SK-N-SH (cell line): ENCODE data around the gene PCDHB8.
"Not testable (repeated sequence)": the region's sequence is repeated elsewhere in the genome, so short reads cannot be mapped to it uniquely, and the experiment has no call there.

Experiments
- CTCF ChIP-seq: fragments of 200-600 bp; sonication (generic); IDR thresholded peaks from 2 replicates; pipeline ENCODE4 v1.6.1; 2017; ENCODE audit warnings: antibody characterized with exemption, mild to moderate bottlenecking, moderate library complexity
- EZH2phosphoT487 ChIP-seq: fragments of 200-600 bp; sonication (generic); IDR thresholded peaks from 2 replicates; pipeline ENCODE4 v1.6.1; 2017; ENCODE audit warnings: low read depth, mixed run types, mild to moderate bottlenecking, antibody characterized with exemption, moderate library complexity, borderline replicate concordance
- FOXM1 ChIP-seq: IDR thresholded peaks from 2 replicates; pipeline ENCODE4 v1.4.0; 2012; ENCODE audit warnings: low read depth, mild to moderate bottlenecking
- GABPA ChIP-seq: IDR thresholded peaks from 2 replicates; pipeline ENCODE4 v1.4.0; 2012; ENCODE audit warnings: low read depth, mild to moderate bottlenecking
- JUND ChIP-seq: IDR thresholded peaks from 2 replicates; pipeline ENCODE4 v1.4.0; 2012
- POLR2AphosphoS5 ChIP-seq: IDR thresholded peaks from 2 replicates; pipeline ENCODE4 v1.6.1; 2012; ENCODE audit warnings: low read depth, low read length
- REST ChIP-seq: IDR thresholded peaks from 2 replicates; pipeline ENCODE4 v1.6.1; 2012; ENCODE audit warnings: mild to moderate bottlenecking, low read depth, low read length, moderate library complexity
- RFX5 ChIP-seq: IDR thresholded peaks from 2 replicates; pipeline ENCODE4 v1.6.1; 2012; ENCODE audit warnings: mild to moderate bottlenecking, improper control_type of control experiment, low read length
- RXRA ChIP-seq: IDR thresholded peaks from 2 replicates; pipeline ENCODE4 v1.4.0; 2012; ENCODE audit warnings: low read depth, mild to moderate bottlenecking, borderline replicate concordance
- SIN3A ChIP-seq: IDR thresholded peaks from 2 replicates; pipeline ENCODE4 v1.6.1; 2012; ENCODE audit warnings: low read depth, mild to moderate bottlenecking, low read length, moderate library complexity, borderline replicate concordance
- TAF1 ChIP-seq: IDR thresholded peaks from 2 replicates; pipeline ENCODE4 v1.6.1; 2012; ENCODE audit warnings: low read depth, mild to moderate bottlenecking, low read length, moderate library complexity, borderline replicate concordance
- TF ChIP-seq, protein P1 (sequence below): IDR thresholded peaks from 2 replicates; pipeline ENCODE4; 2012
- TF ChIP-seq, protein P2 (sequence below): IDR thresholded peaks from 2 replicates; pipeline ENCODE4 v1.4.0; 2012; ENCODE audit warnings: low read depth

DNA sequence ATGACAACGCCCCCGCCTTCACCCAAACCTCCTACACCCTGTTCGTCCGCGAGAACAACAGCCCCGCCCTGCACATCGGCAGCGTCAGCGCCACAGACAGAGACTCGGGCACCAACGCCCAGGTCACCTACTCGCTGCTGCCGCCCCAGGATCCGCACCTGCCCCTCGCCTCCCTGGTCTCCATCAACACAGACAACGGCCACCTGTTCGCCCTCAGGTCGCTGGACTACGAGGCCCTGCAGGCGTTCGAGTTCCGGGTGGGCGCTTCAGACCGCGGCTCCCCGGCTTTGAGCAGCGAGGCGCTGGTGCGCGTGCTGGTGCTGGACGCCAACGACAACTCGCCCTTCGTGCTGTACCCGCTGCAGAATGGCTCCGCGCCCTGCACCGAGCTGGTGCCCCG is 1.8 kb downstream of the PCDHB8 start:
- not testable (repeated sequence) for TF ChIP-seq CTCF, RFX5, REST, EZH2phosphoT487, JUND, POLR2AphosphoS5, TAF1, FOXM1, GABPA, RXRA, SIN3A
- TF ChIP-seq, protein P1, sequence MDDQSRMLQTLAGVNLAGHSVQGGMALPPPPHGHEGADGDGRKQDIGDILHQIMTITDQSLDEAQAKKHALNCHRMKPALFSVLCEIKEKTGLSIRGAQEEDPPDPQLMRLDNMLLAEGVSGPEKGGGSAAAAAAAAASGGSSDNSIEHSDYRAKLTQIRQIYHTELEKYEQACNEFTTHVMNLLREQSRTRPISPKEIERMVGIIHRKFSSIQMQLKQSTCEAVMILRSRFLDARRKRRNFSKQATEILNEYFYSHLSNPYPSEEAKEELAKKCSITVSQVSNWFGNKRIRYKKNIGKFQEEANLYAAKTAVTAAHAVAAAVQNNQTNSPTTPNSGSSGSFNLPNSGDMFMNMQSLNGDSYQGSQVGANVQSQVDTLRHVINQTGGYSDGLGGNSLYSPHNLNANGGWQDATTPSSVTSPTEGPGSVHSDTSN: not testable (repeated sequence)
- TF ChIP-seq, protein P2, sequence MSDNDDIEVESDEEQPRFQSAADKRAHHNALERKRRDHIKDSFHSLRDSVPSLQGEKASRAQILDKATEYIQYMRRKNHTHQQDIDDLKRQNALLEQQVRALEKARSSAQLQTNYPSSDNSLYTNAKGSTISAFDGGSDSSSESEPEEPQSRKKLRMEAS: not testable (repeated sequence)
